Measurements from ENCODE around the gene MT2A.

DNA sequence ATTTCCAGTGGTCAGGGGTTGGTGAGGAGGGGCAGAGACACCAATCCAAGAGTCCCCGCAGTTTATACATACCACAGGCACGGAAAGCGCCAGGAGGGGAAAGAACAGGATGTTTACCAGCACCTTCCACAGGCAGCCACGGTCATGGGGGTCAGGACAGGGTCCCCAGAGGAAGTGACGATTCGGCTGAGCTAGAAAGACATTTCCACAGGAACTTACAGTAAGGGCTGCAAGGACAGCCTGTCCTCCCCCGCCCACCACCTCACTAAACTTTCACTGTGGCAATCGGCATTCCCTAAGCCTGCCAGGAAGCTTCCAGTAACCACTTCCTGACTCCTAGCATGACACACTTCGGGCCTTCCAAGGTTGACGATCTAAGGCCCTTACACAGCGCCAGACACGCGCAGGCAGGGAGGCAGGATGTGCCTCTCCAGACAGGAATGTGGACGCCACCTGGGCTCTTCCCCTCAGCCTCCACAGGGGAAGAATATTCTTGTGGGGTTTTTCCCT is 1.2 kb upstream of the MT2A start:
- TF ChIP-seq POLR2AphosphoS5 (IDR thresholded peaks at IDR 0.05), result peak; percentile 65 to 94 (median 92)
- peak in 1 of 3 donors; percentile 43 for TF ChIP-seq POLR2A (IDR thresholded peaks at IDR 0.05)
- TF ChIP-seq, protein P1, sequence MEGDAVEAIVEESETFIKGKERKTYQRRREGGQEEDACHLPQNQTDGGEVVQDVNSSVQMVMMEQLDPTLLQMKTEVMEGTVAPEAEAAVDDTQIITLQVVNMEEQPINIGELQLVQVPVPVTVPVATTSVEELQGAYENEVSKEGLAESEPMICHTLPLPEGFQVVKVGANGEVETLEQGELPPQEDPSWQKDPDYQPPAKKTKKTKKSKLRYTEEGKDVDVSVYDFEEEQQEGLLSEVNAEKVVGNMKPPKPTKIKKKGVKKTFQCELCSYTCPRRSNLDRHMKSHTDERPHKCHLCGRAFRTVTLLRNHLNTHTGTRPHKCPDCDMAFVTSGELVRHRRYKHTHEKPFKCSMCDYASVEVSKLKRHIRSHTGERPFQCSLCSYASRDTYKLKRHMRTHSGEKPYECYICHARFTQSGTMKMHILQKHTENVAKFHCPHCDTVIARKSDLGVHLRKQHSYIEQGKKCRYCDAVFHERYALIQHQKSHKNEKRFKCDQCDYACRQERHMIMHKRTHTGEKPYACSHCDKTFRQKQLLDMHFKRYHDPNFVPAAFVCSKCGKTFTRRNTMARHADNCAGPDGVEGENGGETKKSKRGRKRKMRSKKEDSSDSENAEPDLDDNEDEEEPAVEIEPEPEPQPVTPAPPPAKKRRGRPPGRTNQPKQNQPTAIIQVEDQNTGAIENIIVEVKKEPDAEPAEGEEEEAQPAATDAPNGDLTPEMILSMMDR (IDR thresholded peaks at IDR 0.05 in 8 of 11, conservative IDR thresholded peaks at IDR 0.05 in 3 of 11), result no peak
